Aorta (tissue), 5 donors: ENCODE measurements around the gene GSG1L. TPM values are rescaled to one million over a fixed set of nuclear protein-coding genes. Genes with fewer than 3 reads are reported as not detected.
A peak's percentile ranks its signal among the peaks of the same experiment; 100 is the strongest.

Source experiments
- ATAC-seq: fragments of 200-7000 bp; cut with Tn5 transposase; one replicate; pipeline ENCODE4 v1.9.1; 2022; ENCODE audit warnings: moderate library complexity; ENCODE audit not compliant: low FRiP score
- DNase-seq, 2 donors: peaks; one replicate each; pipeline ENCODE4 v3.0.0-alpha.2; 2020
- H3K27ac ChIP-seq, 2 donors: one replicate each; pipeline ENCODE4 v1.5.1; 2013; ENCODE audit warnings: low read length in 2 of 2, mild to moderate bottlenecking in 2 of 2, moderate library complexity in 2 of 2, control low read depth in 1 of 2, inconsistent platforms in 1 of 2, low read depth in 1 of 2
- H3K27me3 ChIP-seq, 2 donors: one replicate each; pipeline ENCODE4 v1.6.1; 2013; ENCODE audit warnings: control low read depth in 1 of 2, low read length in 1 of 2, mild to moderate bottlenecking in 1 of 2, moderate library complexity in 1 of 2; ENCODE audit not compliant: insufficient read depth in 2 of 2, control insufficient read depth in 1 of 2
- H3K36me3 ChIP-seq, 2 donors: one replicate each; pipeline ENCODE4 v1.6.1; 2013; ENCODE audit warnings: control low read depth in 1 of 2, low read length in 1 of 2, mild to moderate bottlenecking in 1 of 2; ENCODE audit not compliant: insufficient read depth in 2 of 2, control insufficient read depth in 1 of 2
- H3K4me1 ChIP-seq, 2 donors: one replicate each; pipeline ENCODE4 v1.6.1; 2013; ENCODE audit warnings: low read length in 2 of 2, control low read depth in 1 of 2, mild to moderate bottlenecking in 1 of 2, moderate library complexity in 1 of 2; ENCODE audit not compliant: insufficient read depth in 2 of 2, control insufficient read depth in 1 of 2
- H3K4me3 ChIP-seq, 2 donors: one replicate each; pipeline ENCODE4 v1.5.1; 2013; ENCODE audit warnings: low read length in 2 of 2, control low read depth in 1 of 2, mild to moderate bottlenecking in 1 of 2
- H3K9me3 ChIP-seq: one replicate; pipeline ENCODE4 v1.6.1; 2013; ENCODE audit warnings: mild to moderate bottlenecking, low read length; ENCODE audit not compliant: control insufficient read depth
- WGBS, 2 donors: extraction: QIAGEN DNeasy Blood & Tissue Kit; methylation state at CpG; one replicate each; pipeline ENCODE4 v1.1.7; 2013; 5-methylcytosine and 5-hydroxymethylcytosine counted together
- intact Hi-C, 2 donors: fragments of 100-400 bp; cut with DNase I; formaldehyde crosslinking; loops; one replicate each; pipeline versions ENCODE4 v1.14.2 to v1.15.0; 2022
- polyA plus RNA-seq, 2 donors: library from polyadenylated mRNA; stranded (reverse); fragments of 200-250 nt; gene quantifications; one replicate each; pipeline ENCODE4 v1.2.3, GENCODE V29; 2013
- total RNA-seq, 2 donors: library from RNA; stranded (reverse); fragmentation: NEBNext Ultra II Directional; extraction: Animal tissue kit (Norgen Biotek cat#: 25700); gene quantifications; one replicate each; pipeline ENCODE4 v1.2.1, GENCODE V29; 2021
- donor health status: healthy with polysubstance abuse.
- donor health status: Bipolar disorder and iron deficiency.
- donor health status: DM: no; HTN: no; CAD: no.
- donor health status: DM: no; HTN: no; CAD: no.
- donor health status: DM: yes; HTN: yes; CAD: no.

Gene GSG1L
- total and polyA plus RNA-seq, 4 donors: 1.6 to 22.2 (median 7.2) TPM

- no peaks in the 10 kb centered on the region for H3K36me3 ChIP-seq
- no peak for DNase-seq
- no peaks in the 10 kb centered on the region for H3K4me1 ChIP-seq
- H3K27me3 ChIP-seq: no peaks in the 10 kb centered on the region
- 95 to 96% methylated on average over 20 of the region's 20 CpGs for WGBS, 2 donors
- H3K4me3 ChIP-seq: no peak overlapping the region
- no peak overlapping the region for H3K27ac ChIP-seq
- intact Hi-C loops: loop anchor here in 1 of 2 donors (10.0 kb wide), 1 partner anchor 56 kb away; no protein-coding TSS in a partner anchor
- ATAC-seq: no peak
- H3K9me3 ChIP-seq: no peaks in the 10 kb centered on the region
These were observed 285.2 kb downstream of the GSG1L start for GRCh38 chr16:27778171-27778925.

- Histone ChIP-seq H3K27me3 (no peaks in the 10 kb centered on the region), H3K4me3 (no peak overlapping the region), H3K36me3 (no peaks in the 10 kb centered on the region), H3K27ac (no peak overlapping the region), H3K9me3 (no peaks in the 10 kb centered on the region), H3K4me1 (no peaks in the 10 kb centered on the region)
- DNase-seq: peak in 1 of 2 donors; percentile 62
- intact Hi-C loops: loop anchor here in 1 of 2 donors (10.0 kb wide), 1 partner anchor 57 kb away; no protein-coding TSS in a partner anchor
- no peak for ATAC-seq
- 93 to 94% methylated on average over 13 of the region's 13 CpGs for WGBS, 2 donors
These were observed 286.0 kb downstream of the GSG1L start for GRCh38 chr16:27777527-27777926.

GRCh38 chr16:27776556-27777225, 286.8 kb downstream of the GSG1L start:
- no peaks in the 10 kb centered on the region for H3K4me1 ChIP-seq
- no peaks in the 10 kb centered on the region for H3K36me3 ChIP-seq
- no peaks in the 10 kb centered on the region for H3K9me3 ChIP-seq
- H3K4me3 ChIP-seq: no peak overlapping the region
- DNase-seq: peak in 1 of 2 donors; percentile 72
- intact Hi-C loops: loop anchor here in 1 of 2 donors (10.0 kb wide), 1 partner anchor 58 kb away; no protein-coding TSS in a partner anchor
- 93 to 94% methylated on average over 26 of the region's 26 CpGs for WGBS, 2 donors
- H3K27me3 ChIP-seq: no peaks in the 10 kb centered on the region
- ATAC-seq: no peak
- H3K27ac ChIP-seq: no peak overlapping the region

- intact Hi-C loops: loop anchor here in 1 of 2 donors (10.0 kb wide), 1 partner anchor 60 kb away; no protein-coding TSS in a partner anchor
- H3K27me3 ChIP-seq: no peaks in the 10 kb centered on the region
- 95% methylated on average over 8 of the region's 8 CpGs for WGBS, 2 donors
- ATAC-seq (no peak), DNase-seq (peak in 1 of 2 donors; percentile 27)
- no peaks in the 10 kb centered on the region for H3K9me3 ChIP-seq
- no peaks in the 10 kb centered on the region for H3K36me3 ChIP-seq
- no peak overlapping the region for H3K27ac ChIP-seq
- H3K4me3 ChIP-seq: no peak overlapping the region
- no peaks in the 10 kb centered on the region for H3K4me1 ChIP-seq
These were observed 288.3 kb downstream of the GSG1L start for GRCh38 chr16:27775254-27775653.

- Histone ChIP-seq H3K4me3 (no peak overlapping the region), H3K9me3 (no peaks in the 10 kb centered on the region), H3K4me1 (no peaks in the 10 kb centered on the region), H3K36me3 (no peaks in the 10 kb centered on the region), H3K27me3 (no peaks in the 10 kb centered on the region), H3K27ac (no peak overlapping the region)
- 90 to 94% methylated on average over 22 of the region's 22 CpGs for WGBS, 2 donors
- intact Hi-C loops: loop anchor here in 1 of 2 donors (10.0 kb wide), 1 partner anchor 60 kb away; no protein-coding TSS in a partner anchor
- no peak for ATAC-seq
- DNase-seq: peak in 1 of 2 donors; percentile 68
These were observed 288.7 kb downstream of the GSG1L start for GRCh38 chr16:27774779-27775178.

- DNase-seq: no peak
- no peak for ATAC-seq
- Histone ChIP-seq H3K4me3 (no peak overlapping the region), H3K36me3 (no peaks in the 10 kb centered on the region), H3K9me3 (no peaks in the 10 kb centered on the region), H3K27ac (no peak overlapping the region), H3K4me1 (no peaks in the 10 kb centered on the region), H3K27me3 (no peaks in the 10 kb centered on the region)
- 94 to 95% methylated on average over 4 of the region's 4 CpGs for whole genome bisulfite sequencing, 2 donors
- intact Hi-C loops: loop anchor here in 1 of 2 donors (10.0 kb wide), 1 partner anchor 61 kb away; no protein-coding TSS in a partner anchor
These were observed 290.2 kb downstream of the GSG1L start for GRCh38 chr16:27773344-27773743.

GRCh38 chr16:27772093-27772825, 291.3 kb downstream of the GSG1L start:
- 96 to 98% methylated on average over 8 of the region's 8 CpGs for WGBS, 2 donors
- H3K4me1 ChIP-seq: no peaks in the 10 kb centered on the region
- H3K36me3 ChIP-seq: no peaks in the 10 kb centered on the region
- ATAC-seq: no peak
- intact Hi-C loops: loop anchor here in 1 of 2 donors (10.0 kb wide), 1 partner anchor 63 kb away; no protein-coding TSS in a partner anchor
- H3K4me3 ChIP-seq: no peak overlapping the region
- peak overlapping the region in 1 of 2 donors; percentile 5 for H3K27ac ChIP-seq
- H3K27me3 ChIP-seq: no peaks in the 10 kb centered on the region
- no peaks in the 10 kb centered on the region for H3K9me3 ChIP-seq
- DNase-seq: peak in 1 of 2 donors; percentile 32

- no peaks in the 10 kb centered on the region for H3K36me3 ChIP-seq
- no peak overlapping the region for H3K4me3 ChIP-seq
- intact Hi-C loops: loop anchor here in 1 of 2 donors (10.0 kb wide), 1 partner anchor 63 kb away; no protein-coding TSS in a partner anchor
- DNase-seq (peak in 1 of 2 donors; percentile 76), ATAC-seq (peak; percentile 27)
- H3K4me1 ChIP-seq: no peaks in the 10 kb centered on the region
- peak overlapping the region in 1 of 2 donors; percentile 76 for H3K27ac ChIP-seq
- H3K27me3 ChIP-seq: no peaks in the 10 kb centered on the region
- no peaks in the 10 kb centered on the region for H3K9me3 ChIP-seq
- 57 to 61% methylated on average over 16 of the region's 16 CpGs for WGBS, 2 donors
These were observed 292.2 kb downstream of the GSG1L start for GRCh38 chr16:27771201-27771910.
